Jurkat, Clone E6-1 (cell line): ENCODE measurements around the gene WDR27.
A peak's percentile ranks its signal among the peaks of the same experiment; 100 is the strongest.

Experiments used
- DNase-seq: peaks from one replicate; pipeline ENCODE4 v3.0.0-alpha.2; 2011; ENCODE audit warnings: low read depth, low spot score
- H3K4me3 ChIP-seq: 2 replicates; pipeline ENCODE4 v1.5.1; 2011; ENCODE audit warnings: mild to moderate bottlenecking, low read length, control low read depth, moderate library complexity

Gene WDR27

GRCh38 chr6:169556758-169557548 lies 144.9 kb downstream of the WDR27 start:
- no peak overlapping the region for H3K4me3 ChIP-seq
- peak; percentile 92 for DNase-seq

GRCh38 chr6:169555971-169556617 lies 145.7 kb downstream of the WDR27 start:
- DNase-seq: no peak
- H3K4me3 ChIP-seq: no peak overlapping the region

GRCh38 chr6:169545982-169546381 lies 155.8 kb downstream of the WDR27 start:
- H3K4me3 ChIP-seq: no peak overlapping the region
- DNase-seq: no peak

- H3K4me3 ChIP-seq: no peak overlapping the region
- DNase-seq: no peak
These were observed 158.1 kb downstream of the WDR27 start for GRCh38 chr6:169543704-169544103.

- no peak overlapping the region for H3K4me3 ChIP-seq
- DNase-seq: no peak
These were observed 159.3 kb downstream of the WDR27 start for GRCh38 chr6:169542491-169542890.

GRCh38 chr6:169539176-169539897 lies 162.5 kb downstream of the WDR27 start:
- DNase-seq: no peak

GRCh38 chr6:169536446-169537170 lies 165.2 kb downstream of the WDR27 start:
- DNase-seq: no peak
- H3K4me3 ChIP-seq: no peak overlapping the region

More at GRCh38 chr6:169539176-169539897, 162.5 kb downstream of the WDR27 start:
- H3K4me3 ChIP-seq: no peak overlapping the region

GRCh38 chr6:169534039-169534421 lies 167.8 kb downstream of the WDR27 start:
- no peak overlapping the region for H3K4me3 ChIP-seq
- no peak for DNase-seq

- H3K4me3 ChIP-seq: no peak overlapping the region
These were observed 168.4 kb downstream of the WDR27 start for GRCh38 chr6:169533301-169534038.

GRCh38 chr6:169530752-169531123 lies 171.1 kb downstream of the WDR27 start:
- no peak overlapping the region for H3K4me3 ChIP-seq
- DNase-seq: no peak

More at GRCh38 chr6:169533301-169534038, 168.4 kb downstream of the WDR27 start:
- DNase-seq: no peak

- no peak for DNase-seq
- no peak overlapping the region for H3K4me3 ChIP-seq
These were observed 171.7 kb downstream of the WDR27 start for GRCh38 chr6:169529931-169530751.

- H3K4me3 ChIP-seq: no peak overlapping the region
- no peak for DNase-seq
These were observed 173.1 kb downstream of the WDR27 start for GRCh38 chr6:169528755-169529154.

GRCh38 chr6:169527306-169527705 lies 174.5 kb downstream of the WDR27 start:
- DNase-seq: no peak
- H3K4me3 ChIP-seq: no peak overlapping the region

GRCh38 chr6:169521825-169522224 lies 180.0 kb downstream of the WDR27 start:
- no peak overlapping the region for H3K4me3 ChIP-seq
- no peak for DNase-seq

- no peak for DNase-seq
- H3K4me3 ChIP-seq: no peak overlapping the region
These were observed 181.7 kb downstream of the WDR27 start for GRCh38 chr6:169520104-169520503.

- DNase-seq: no peak
- H3K4me3 ChIP-seq: no peak overlapping the region
These were observed 183.4 kb downstream of the WDR27 start for GRCh38 chr6:169518451-169518850.

GRCh38 chr6:169513478-169514193 lies 188.2 kb downstream of the WDR27 start:
- no peak for DNase-seq
- H3K4me3 ChIP-seq: no peak overlapping the region
